GM10248 (cell line): ENCODE data around the gene LHPP.
"Not testable (repeated sequence)": the region's sequence is repeated elsewhere in the genome, so short reads cannot be mapped to it uniquely, and the experiment has no call there.

Experiments
- CTCF ChIA-PET: fragments of 300-600 bp; sonication (Branson Sonifier 250); formaldehyde crosslinking; extraction: SDS; loops from one replicate; lab custom pipeline; 2021; ENCODE audit warnings: antibody characterized with exemption; lab: Yijun Ruan, JAX
- POLR2A ChIA-PET: fragments of 350-650 bp; sonication (Branson Sonifier 250); formaldehyde crosslinking; extraction: SDS; loops from one replicate; lab custom pipeline; 2020; ENCODE audit warnings: antibody characterized with exemption; lab: Yijun Ruan, JAX
- DNase-seq: peaks from one replicate; pipeline ENCODE4 v3.0.0; 2012; ENCODE audit errors: extremely low spot score
- CTCF ChIP-seq: IDR thresholded peaks from 2 replicates; pipeline ENCODE4 v1.5.1; 2012; ENCODE audit warnings: mild to moderate bottlenecking, low read depth; ENCODE audit errors: extremely low read depth, missing control alignments, control extremely low read depth

Gene LHPP

GRCh38 chr10:124607693-124608092 lies 146.1 kb downstream of the LHPP start:
- TF ChIP-seq CTCF = no peak
- CTCF ChIA-PET = interaction anchor here (1.3 kb wide), 1 partner anchor 16 kb away, joined by 3 read pairs; no protein-coding TSS in a partner anchor
- POLR2A ChIA-PET = no interaction called here
- DNase-seq = no peak

DNA sequence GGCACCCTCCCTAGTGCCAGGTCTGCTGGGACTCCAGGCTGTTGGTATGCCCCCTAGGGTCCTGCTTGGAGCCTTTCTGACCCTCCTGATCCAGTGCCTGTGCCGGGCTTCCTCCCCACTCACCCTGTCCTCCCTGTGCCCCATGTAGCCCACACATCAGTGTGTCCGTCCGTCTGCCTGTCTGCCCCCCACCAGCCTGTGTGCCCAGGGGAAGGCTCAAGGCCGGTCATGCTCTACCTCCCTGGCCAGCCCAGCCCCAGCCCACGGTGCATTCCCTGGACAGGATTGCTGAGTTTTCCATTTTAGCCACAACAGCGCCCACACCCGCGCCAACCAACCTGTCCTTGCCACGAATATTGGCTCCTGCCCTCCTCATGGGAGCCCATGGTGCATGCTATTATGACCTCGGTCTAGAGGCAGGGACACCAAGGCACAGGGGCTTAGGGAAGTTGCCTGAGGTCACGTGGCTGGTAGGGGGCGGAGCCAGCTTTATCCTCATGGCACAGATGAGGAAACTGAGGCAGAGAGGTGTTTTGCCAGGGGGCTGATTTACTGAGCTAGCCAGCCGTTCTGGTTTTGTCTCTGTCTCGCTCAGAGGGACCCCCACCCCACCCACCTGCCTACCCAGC lies 146.6 kb downstream of the LHPP start:
- POLR2A ChIA-PET = no interaction called here
- CTCF ChIA-PET = interaction anchor here (1.0 to 1.3 kb wide), 3 partner anchors 9 to 133 kb away, joined by 3 to 4 read pairs (median 4); no protein-coding TSS in a partner anchor
- DNase-seq = no peak
- no peak for TF ChIP-seq CTCF

DNA sequence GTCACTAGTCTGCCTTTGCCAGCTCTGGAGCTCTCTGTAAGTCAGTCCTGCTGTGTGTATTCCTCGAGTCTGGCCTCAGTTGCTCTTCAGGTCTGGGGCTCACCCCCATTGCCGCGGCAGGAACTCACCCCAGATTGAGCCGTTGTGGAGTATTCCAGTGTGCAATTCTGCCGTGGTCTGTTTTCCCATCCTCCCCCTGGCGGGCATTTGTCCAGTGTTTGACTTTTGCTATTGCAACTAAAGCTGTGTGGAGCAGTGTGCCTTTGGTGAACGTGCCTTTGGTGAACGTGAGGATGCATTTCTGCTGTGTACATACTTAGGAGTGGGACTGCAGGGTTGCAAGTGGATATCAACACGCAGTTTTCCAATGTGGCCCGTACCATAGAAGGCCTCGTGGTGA lies 148.1 kb downstream of the LHPP start:
- no peak for DNase-seq
- POLR2A ChIA-PET = no interaction called here
- CTCF ChIA-PET = interaction anchor here (1.0 kb wide), 2 partner anchors 13 to 131 kb away, joined by 3 to 4 read pairs; no protein-coding TSS in a partner anchor
- TF ChIP-seq CTCF = no peak

DNA sequence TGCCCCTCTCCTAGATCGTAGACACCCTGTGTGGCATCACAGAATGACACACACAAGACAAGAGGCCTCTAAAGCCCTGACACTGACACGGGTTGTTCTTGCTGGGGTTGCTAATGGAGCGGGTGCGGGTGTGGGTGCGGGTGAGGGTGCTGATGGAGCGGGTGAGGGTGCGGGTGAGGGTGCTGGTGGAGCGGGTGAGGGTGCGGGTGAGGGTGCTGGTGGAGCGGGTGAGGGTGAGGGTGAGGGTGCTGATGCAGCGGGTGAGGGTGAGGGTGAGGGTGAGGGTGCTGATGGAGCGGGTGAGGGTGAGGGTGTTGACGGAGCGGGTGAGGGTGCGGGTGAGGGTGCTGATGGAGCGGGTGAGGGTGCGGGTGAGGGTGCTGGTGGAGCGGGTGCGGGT lies 148.6 kb downstream of the LHPP start:
- POLR2A ChIA-PET, CTCF ChIA-PET, DNase-seq: not testable (repeated sequence)

DNA sequence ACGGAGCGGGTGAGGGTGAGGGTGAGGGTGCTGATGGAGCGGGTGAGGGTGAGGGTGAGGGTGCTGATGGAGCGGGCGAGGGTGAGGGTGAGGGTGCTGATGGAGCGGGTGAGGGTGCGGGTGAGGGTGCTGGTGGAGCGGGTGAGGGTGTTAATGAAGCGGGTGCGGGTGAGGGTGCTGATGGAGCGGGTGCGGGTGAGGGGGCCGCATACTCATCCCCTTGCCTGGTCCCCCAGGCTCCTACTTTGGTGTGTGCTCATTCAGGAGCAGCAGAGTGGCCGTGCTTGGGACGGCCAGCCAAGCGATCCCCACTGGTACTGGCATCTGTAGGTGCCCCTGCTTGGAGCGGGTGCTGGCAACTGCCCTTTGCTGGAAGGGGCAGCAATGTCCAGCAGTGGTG lies 149.2 kb downstream of the LHPP start:
- POLR2A ChIA-PET, DNase-seq, CTCF ChIA-PET: not testable (repeated sequence)

DNA sequence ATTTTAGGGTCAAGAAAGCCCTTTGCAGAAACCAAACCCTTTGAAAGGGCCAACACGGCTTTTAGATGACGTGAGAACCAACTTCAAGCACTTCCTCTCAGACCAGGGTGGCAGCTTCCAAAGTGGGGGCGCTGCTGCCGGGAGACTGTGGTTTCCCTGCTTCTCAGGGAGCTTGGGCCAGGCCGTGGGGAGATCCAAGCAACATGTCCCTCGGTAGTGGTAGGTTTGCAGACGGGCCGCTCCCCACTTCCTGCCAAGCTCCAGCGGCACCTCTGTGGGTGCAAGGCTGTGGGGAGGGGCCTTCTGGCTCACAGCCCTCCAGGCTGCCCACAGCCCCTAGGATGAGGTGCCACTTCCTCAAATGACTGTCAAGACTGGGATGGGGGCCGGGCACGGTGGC lies 150.1 kb downstream of the LHPP start:
- POLR2A ChIA-PET = no interaction called here
- CTCF ChIA-PET = no interaction called here
- no peak for DNase-seq
- TF ChIP-seq CTCF = no peak

- no peak for TF ChIP-seq CTCF
- ChIA-PET CTCF (interaction anchor here (1.4 kb wide), 1 partner anchor 105 kb away, joined by 3 read pairs; no protein-coding TSS in a partner anchor), POLR2A (interaction anchor here (0.7 kb wide), 1 partner anchor 1496 kb away, joined by 5 read pairs; no protein-coding TSS in a partner anchor)
- DNase-seq = no peak
Measured at GRCh38 chr10:124612611-124613498, 151.2 kb downstream of the LHPP start.
